HepG2 (cell line): ENCODE data around the gene RARS2. TPM values are rescaled to one million over a fixed set of nuclear protein-coding genes. Genes with fewer than 3 reads are reported as not detected.
A peak's percentile ranks its signal among the peaks of the same experiment; 100 is the strongest.

Experiments
- BORCS8-MEF2B ChIP-seq: sonication (generic); formaldehyde crosslinking; IDR thresholded peaks from 2 replicates; pipeline ENCODE4 v1.8.0; 2022; ENCODE audit warnings: mild to moderate bottlenecking, missing genetic modification reagents
- CAMTA2 ChIP-seq: sonication (generic); formaldehyde crosslinking; IDR thresholded peaks from 2 replicates; pipeline ENCODE4 v1.4.0; 2020; ENCODE audit warnings: mild to moderate bottlenecking, missing genetic modification reagents, borderline replicate concordance
- ELF3 ChIP-seq: IDR thresholded peaks from 2 replicates; pipeline ENCODE4 v1.6.1; 2016; ENCODE audit warnings: missing genetic modification reagents, missing compliant biosample characterization
- FOSL2 ChIP-seq: sonication (generic); formaldehyde crosslinking; IDR thresholded peaks from 2 replicates; pipeline ENCODE4 v1.4.0; 2020; ENCODE audit warnings: missing genetic modification reagents
- MXI1 ChIP-seq: IDR thresholded peaks from 3 replicates; pipeline ENCODE4 v1.6.1; 2012; ENCODE audit warnings: low read depth, low read length, inconsistent platforms, borderline replicate concordance
- PATZ1 ChIP-seq: sonication (generic); formaldehyde crosslinking; IDR thresholded peaks from 2 replicates; pipeline ENCODE4 v1.4.0; 2020; ENCODE audit warnings: missing genetic modification reagents
- SIN3A ChIP-seq: IDR thresholded peaks from 2 replicates; pipeline ENCODE4 v1.6.1; 2011; ENCODE audit warnings: low read depth, mild to moderate bottlenecking, control low read depth, low read length, borderline replicate concordance
- SIX4 ChIP-seq: sonication (generic); formaldehyde crosslinking; IDR thresholded peaks from 2 replicates; pipeline ENCODE4 v1.4.0; 2020; ENCODE audit warnings: missing genetic modification reagents
- SMAD1 ChIP-seq: sonication (generic); formaldehyde crosslinking; IDR thresholded peaks from 2 replicates; pipeline ENCODE4 v1.4.0; 2020; ENCODE audit warnings: missing genetic modification reagents, low read depth, mild to moderate bottlenecking, borderline replicate concordance
- TAF15 ChIP-seq: fragments of 200-400 bp; formaldehyde crosslinking; IDR thresholded peaks from one replicate; pipeline ENCODE4 v1.6.1; 2018; ENCODE audit warnings: mild to moderate bottlenecking, low read depth, low read length; ENCODE audit not compliant: poor library complexity, severe bottlenecking
- TEF ChIP-seq: sonication (generic); formaldehyde crosslinking; IDR thresholded peaks from 2 replicates; pipeline ENCODE4 v1.5.0; 2020; ENCODE audit warnings: missing genetic modification reagents
- ZBTB10 ChIP-seq: sonication (generic); formaldehyde crosslinking; IDR thresholded peaks from 2 replicates; pipeline ENCODE4 v1.4.0; 2020; ENCODE audit warnings: missing genetic modification reagents, borderline replicate concordance
- ZBTB2 ChIP-seq: sonication (generic); formaldehyde crosslinking; IDR thresholded peaks from 2 replicates; pipeline ENCODE4 v1.8.0; 2022; ENCODE audit warnings: low read depth, missing genetic modification reagents
- ZNF121 ChIP-seq: sonication (generic); formaldehyde crosslinking; IDR thresholded peaks from 2 replicates; pipeline ENCODE4 v1.5.0; 2020; ENCODE audit warnings: mild to moderate bottlenecking, missing genetic modification reagents
- ZNF276 ChIP-seq: sonication (generic); formaldehyde crosslinking; IDR thresholded peaks from 2 replicates; pipeline ENCODE4 v1.4.0; 2020; ENCODE audit warnings: mild to moderate bottlenecking, low read depth, missing genetic modification reagents
- ZNF331 ChIP-seq: sonication (generic); formaldehyde crosslinking; IDR thresholded peaks from 2 replicates; pipeline ENCODE4 v1.4.0; 2020; ENCODE audit warnings: missing genetic modification reagents
- ZNF430 ChIP-seq: sonication (generic); formaldehyde crosslinking; IDR thresholded peaks from 2 replicates; pipeline ENCODE4 v1.9.0; 2021; ENCODE audit warnings: mild to moderate bottlenecking, missing genetic modification reagents
- ZNF552 ChIP-seq: sonication (generic); formaldehyde crosslinking; IDR thresholded peaks from 2 replicates; pipeline ENCODE4 v1.9.0; 2022; ENCODE audit warnings: missing genetic modification reagents, mild to moderate bottlenecking, borderline replicate concordance
- ZNF580 ChIP-seq: IDR thresholded peaks from 2 replicates; pipeline ENCODE4 v1.6.1; 2016; ENCODE audit warnings: low read depth, borderline replicate concordance
- polyA plus RNA-seq, 8 experiments: library from polyadenylated mRNA; depleted of rRNA in 3 of 8; stranded (reverse) in 7 of 8; unstranded in 1 of 8; fragments of >200 nt; fragmentation: Illumina TruSeq in 4 of 8; extraction: Trizol in 4 of 8; gene quantifications; 2 replicates each; pipeline versions ENCODE4 v1.2.1 to v1.2.3, GENCODE V29; 2011 to 2016; ENCODE audit warnings: low read depth in 4 of 8, missing spikeins in 1 of 8, mixed read lengths in 1 of 8; ENCODE audit not compliant: insufficient read depth in 1 of 8
- total RNA-seq, 5 experiments: library from RNA; depleted of rRNA; stranded (reverse); fragments of >200 nt; fragmentation: Illumina TruSeq; extraction: Trizol; gene quantifications; 2 replicates each; pipeline ENCODE4 v1.2.3, GENCODE V29; 2016; ENCODE audit warnings: low read depth in 1 of 5

The RARS2 gene
- total and polyA plus RNA-seq, 2 of the 13 experiments (the other 11 are each of a cell fraction or from before 2014, with no cell fraction given), result 23.4 to 80.1 TPM

GRCh38 chr6:87472525-87473418 is 117.0 kb downstream of the RARS2 start, which contains the start of gene SLC35A1 (continued):
- no peak for TF ChIP-seq ZNF580 (CRISPR knock-in tag)
- peak; percentile 97 for TF ChIP-seq PATZ1
- TF ChIP-seq SIN3A, result no peak; the same call in 1 of the 2 replicates
- no peak for TF ChIP-seq ZNF121 (CRISPR knock-in tag)
- peak; percentile 40 for TF ChIP-seq FOSL2 (CRISPR knock-in tag)
- peak; percentile 79; the same call in 1 of the 2 replicates for TF ChIP-seq ZNF430
- TF ChIP-seq SIX4 (CRISPR knock-in tag), result no peak
- peak; percentile 66 for TF ChIP-seq BORCS8-MEF2B (CRISPR knock-in tag)
- TF ChIP-seq TAF15, result peak; percentile 40
- no peak for TF ChIP-seq ZBTB2 (CRISPR knock-in tag)
- TF ChIP-seq CAMTA2 (CRISPR knock-in tag), result peak; percentile 67
- peak; percentile 59 for TF ChIP-seq ZNF331
- TF ChIP-seq ZNF552 (CRISPR knock-in tag), result peak; percentile 18; the same call in 1 of the 2 replicates
- no peak for TF ChIP-seq TEF (CRISPR knock-in tag)
- TF ChIP-seq ZNF276 (CRISPR knock-in tag), result no peak
- TF ChIP-seq SMAD1 (CRISPR knock-in tag), result no peak
- TF ChIP-seq MXI1, result peak; percentile 28; the same call in 1 of the 3 replicates
- peak; percentile 54 for TF ChIP-seq ELF3 (CRISPR knock-in tag)
- TF ChIP-seq ZBTB10 (CRISPR knock-in tag), result peak; percentile 36; the same call in 1 of the 2 replicates
